Stimulated activated naive CD8-positive, alpha-beta T cell treated with anti-CD3 and anti-CD28 coated beads, Interleukin-15, amount 100 ng/mL, for 72 hours (primary cell): ENCODE data around the gene VASP.

Source experiments
- ATAC-seq: fragments of 150-1000 bp; cut with Tn5 transposase; 2 replicates; pipeline ENCODE4 v1.10.0; 2021; ENCODE audit warnings: mild to moderate bottlenecking, moderate library complexity
- DNase-seq, 2 donors: peaks; one replicate each; pipeline ENCODE4 v3.0.0; 2021 to 2022
- H3K27ac Mint-ChIP-seq, 2 donors: one replicate each; pipeline ENCODE4 v1.8.0; 2022; ENCODE audit warnings: mild to moderate bottlenecking in 2 of 2, mixed read lengths in 2 of 2, moderate library complexity in 2 of 2
- H3K27me3 Mint-ChIP-seq: one replicate; pipeline ENCODE4 v1.8.0; 2022; ENCODE audit warnings: mixed read lengths
- H3K4me1 Mint-ChIP-seq: one replicate; pipeline ENCODE4 v1.8.0; 2022; ENCODE audit warnings: mild to moderate bottlenecking, mixed read lengths
- H3K4me3 Mint-ChIP-seq, 2 donors: one replicate each; pipeline ENCODE4 v1.8.0; 2022; ENCODE audit warnings: mild to moderate bottlenecking in 2 of 2, mixed read lengths in 2 of 2, moderate library complexity in 1 of 2
- H3K9me3 Mint-ChIP-seq, 2 donors: one replicate each; pipeline ENCODE4 v1.8.0; 2022; ENCODE audit warnings: mixed read lengths in 2 of 2

The VASP gene

GRCh38 chr19:45471111-45471930 lies 36.0 kb upstream of the VASP start:
- Mint-ChIP-seq H3K4me3 (peak overlapping the region in 1 of 2 donors; percentile 16), H3K27me3 (peaks cover 56% of the 10 kb centered on the region), H3K4me1 (peaks cover 57% of the 10 kb centered on the region), H3K27ac (peak overlapping the region in 1 of 2 donors; percentile 43), H3K9me3 (no peaks in the 10 kb centered on the region)
- DNase-seq (no peak), ATAC-seq (no peak)

- Mint-ChIP-seq H3K4me1 (peaks cover 61% of the 10 kb centered on the region), H3K4me3 (peak overlapping the region in 1 of 2 donors; percentile 16), H3K9me3 (no peaks in the 10 kb centered on the region), H3K27me3 (peaks cover 63% of the 10 kb centered on the region), H3K27ac (peak overlapping the region in 1 of 2 donors; percentile 43)
- ATAC-seq: no peak
- DNase-seq: no peak
These were observed 35.2 kb upstream of the VASP start for GRCh38 chr19:45471931-45472562.

GRCh38 chr19:45472563-45473366 lies 34.5 kb upstream of the VASP start:
- ATAC-seq (no peak), DNase-seq (no peak)
- peak overlapping the region; percentile 7 to 33 for H3K4me3 Mint-ChIP-seq
- H3K27me3 Mint-ChIP-seq: peaks cover 67% of the 10 kb centered on the region
- H3K9me3 Mint-ChIP-seq: no peaks in the 10 kb centered on the region
- H3K27ac Mint-ChIP-seq: peak overlapping the region in 1 of 2 donors; percentile 28
- H3K4me1 Mint-ChIP-seq: peaks cover 61% of the 10 kb centered on the region

GRCh38 chr19:45473367-45473681 lies 34.0 kb upstream of the VASP start:
- no peak overlapping the region for H3K27ac Mint-ChIP-seq
- H3K4me3 Mint-ChIP-seq: no peak overlapping the region
- H3K27me3 Mint-ChIP-seq: peaks cover 67% of the 10 kb centered on the region
- H3K4me1 Mint-ChIP-seq: peaks cover 61% of the 10 kb centered on the region
- DNase-seq (no peak), ATAC-seq (no peak)
- H3K9me3 Mint-ChIP-seq: no peaks in the 10 kb centered on the region

GRCh38 chr19:45473682-45474605 lies 33.3 kb upstream of the VASP start:
- H3K9me3 Mint-ChIP-seq: no peaks in the 10 kb centered on the region
- no peak for DNase-seq
- peaks cover 62% of the 10 kb centered on the region for H3K4me1 Mint-ChIP-seq
- ATAC-seq: no peak
- H3K4me3 Mint-ChIP-seq: no peak overlapping the region
- peaks cover 67% of the 10 kb centered on the region for H3K27me3 Mint-ChIP-seq
- no peak overlapping the region for H3K27ac Mint-ChIP-seq

- Mint-ChIP-seq H3K27ac (no peak overlapping the region), H3K27me3 (peaks cover 67% of the 10 kb centered on the region), H3K4me1 (peaks cover 66% of the 10 kb centered on the region), H3K4me3 (no peak overlapping the region), H3K9me3 (no peaks in the 10 kb centered on the region)
- DNase-seq (no peak), ATAC-seq (no peak)
These were observed 32.4 kb upstream of the VASP start for GRCh38 chr19:45474606-45475521.

- Mint-ChIP-seq H3K4me1 (peaks cover 58% of the 10 kb centered on the region), H3K4me3 (no peak overlapping the region), H3K9me3 (no peaks in the 10 kb centered on the region), H3K27ac (no peak overlapping the region), H3K27me3 (peaks cover 63% of the 10 kb centered on the region)
- no peak for ATAC-seq
- no peak for DNase-seq
These were observed 31.6 kb upstream of the VASP start for GRCh38 chr19:45475537-45476291.

GRCh38 chr19:45476304-45476703 lies 31.0 kb upstream of the VASP start:
- H3K27ac Mint-ChIP-seq: no peak overlapping the region
- no peaks in the 10 kb centered on the region for H3K9me3 Mint-ChIP-seq
- H3K4me1 Mint-ChIP-seq: peaks cover 55% of the 10 kb centered on the region
- ATAC-seq (no peak), DNase-seq (no peak)
- H3K27me3 Mint-ChIP-seq: peaks cover 57% of the 10 kb centered on the region
- H3K4me3 Mint-ChIP-seq: peak overlapping the region in 1 of 2 donors; percentile 27

GRCh38 chr19:45477186-45477585 lies 30.1 kb upstream of the VASP start:
- Mint-ChIP-seq H3K9me3 (no peaks in the 10 kb centered on the region), H3K4me3 (peak overlapping the region in 1 of 2 donors; percentile 62), H3K27ac (peak overlapping the region in 1 of 2 donors; percentile 61), H3K27me3 (peaks cover 48% of the 10 kb centered on the region), H3K4me1 (peaks cover 49% of the 10 kb centered on the region)
- DNase-seq: no peak
- ATAC-seq: no peak

- H3K27ac Mint-ChIP-seq: peak overlapping the region; percentile 99
- H3K9me3 Mint-ChIP-seq: no peaks in the 10 kb centered on the region
- DNase-seq (peak in 1 of 2 donors; percentile 49), ATAC-seq (peak; percentile 32)
- H3K27me3 Mint-ChIP-seq: peaks cover 41% of the 10 kb centered on the region
- peak overlapping the region; percentile 53 to 80 for H3K4me3 Mint-ChIP-seq
- H3K4me1 Mint-ChIP-seq: peaks cover 45% of the 10 kb centered on the region
These were observed 29.4 kb upstream of the VASP start for GRCh38 chr19:45477713-45478453.

- DNase-seq: peak; percentile 92 to 93
- peak overlapping the region; percentile 99 for H3K27ac Mint-ChIP-seq
- H3K4me3 Mint-ChIP-seq: peak overlapping the region; percentile 53 to 80
These were observed 28.6 kb upstream of the VASP start for GRCh38 chr19:45478454-45479238.

GRCh38 chr19:45483033-45483432 lies 24.2 kb upstream of the VASP start:
- H3K9me3 Mint-ChIP-seq: no peaks in the 10 kb centered on the region
- H3K4me1 Mint-ChIP-seq: peaks cover 31% of the 10 kb centered on the region
- ATAC-seq (no peak), DNase-seq (no peak)
- no peak overlapping the region for H3K4me3 Mint-ChIP-seq
- H3K27ac Mint-ChIP-seq: no peak overlapping the region
- no peaks in the 10 kb centered on the region for H3K27me3 Mint-ChIP-seq

More at GRCh38 chr19:45478454-45479238, 28.6 kb upstream of the VASP start:
- Mint-ChIP-seq H3K4me1 (peaks cover 43% of the 10 kb centered on the region), H3K9me3 (no peaks in the 10 kb centered on the region), H3K27me3 (peaks cover 33% of the 10 kb centered on the region)
- ATAC-seq: peak; percentile 96
